HEK293 (cell line): ENCODE data around the gene PMP22.

Experiments
- REPIN1 ChIP-seq: fragments of 450-650 bp; formaldehyde crosslinking; IDR thresholded peaks from 2 replicates; pipeline ENCODE4 v1.5.1; 2017; ENCODE audit warnings: missing biosample characterization, missing genetic modification characterization, low read depth
- TRIM28 ChIP-seq: IDR thresholded peaks from 2 replicates; pipeline ENCODE4 v1.6.1; 2011; ENCODE audit warnings: low read length, control low read depth, borderline replicate concordance
- ZFP3 ChIP-seq: fragments of 450-650 bp; formaldehyde crosslinking; IDR thresholded peaks from 2 replicates; pipeline ENCODE4 v1.5.1; 2016; ENCODE audit warnings: low read depth, missing biosample characterization, missing genetic modification characterization
- ZFP37 ChIP-seq: fragments of 450-650 bp; formaldehyde crosslinking; IDR thresholded peaks from 2 replicates; pipeline ENCODE4 v1.5.1; 2016; ENCODE audit warnings: missing biosample characterization, missing genetic modification characterization
- ZNF23 ChIP-seq: fragments of 450-650 bp; formaldehyde crosslinking; IDR thresholded peaks from 2 replicates; pipeline ENCODE4 v1.5.1; 2016; ENCODE audit warnings: missing biosample characterization, missing genetic modification characterization, borderline replicate concordance
- ZNF350 ChIP-seq: fragments of 450-650 bp; formaldehyde crosslinking; IDR thresholded peaks from 2 replicates; pipeline ENCODE4 v1.5.0; 2017; ENCODE audit warnings: missing biosample characterization, mild to moderate bottlenecking, missing genetic modification characterization
- ZNF37A ChIP-seq: fragments of 450-650 bp; IDR thresholded peaks from 2 replicates; pipeline ENCODE4 v1.5.1; 2018; ENCODE audit warnings: missing biosample characterization, missing genetic modification characterization
- ZNF416 ChIP-seq: fragments of 450-650 bp; formaldehyde crosslinking; IDR thresholded peaks from 2 replicates; pipeline ENCODE4 v1.5.1; 2016; ENCODE audit warnings: missing biosample characterization, missing genetic modification characterization
- ZNF629 ChIP-seq: fragments of 450-650 bp; formaldehyde crosslinking; IDR thresholded peaks from 2 replicates; pipeline ENCODE4 v1.5.1; 2017; ENCODE audit warnings: missing biosample characterization, missing genetic modification characterization
- ZNF658 ChIP-seq: fragments of 450-650 bp; formaldehyde crosslinking; IDR thresholded peaks from 2 replicates; pipeline ENCODE4; 2016; ENCODE audit warnings: missing biosample characterization, missing genetic modification characterization
- ZNF660 ChIP-seq: fragments of 450-650 bp; IDR thresholded peaks from 2 replicates; pipeline ENCODE4 v1.5.1; 2018; ENCODE audit warnings: missing biosample characterization, mild to moderate bottlenecking, missing genetic modification characterization
- ZNF670 ChIP-seq: fragments of 450-650 bp; formaldehyde crosslinking; IDR thresholded peaks from 2 replicates; pipeline ENCODE4 v1.5.1; 2016; ENCODE audit warnings: missing biosample characterization, missing genetic modification characterization, low read depth
- TF ChIP-seq, protein P1 (sequence below): fragments of 450-650 bp; formaldehyde crosslinking; conservative IDR thresholded peaks from 2 replicates; pipeline ENCODE4 v1.5.1; 2016; ENCODE audit warnings: low read depth, missing biosample characterization, missing genetic modification characterization
- TF ChIP-seq, protein P2 (sequence below): fragments of 450-650 bp; formaldehyde crosslinking; IDR thresholded peaks from 2 replicates; pipeline ENCODE4 v1.5.1; 2016; ENCODE audit warnings: missing biosample characterization, missing genetic modification characterization
- TF ChIP-seq, protein P3 (sequence below): fragments of 450-650 bp; formaldehyde crosslinking; IDR thresholded peaks from 2 replicates; pipeline ENCODE4 v1.5.1; 2016; ENCODE audit warnings: missing biosample characterization, missing genetic modification characterization
- TF ChIP-seq, protein P4 (sequence below): fragments of 450-650 bp; IDR thresholded peaks from 2 replicates; pipeline ENCODE4 v1.5.1; 2018; ENCODE audit warnings: missing biosample characterization, missing genetic modification characterization
- TF ChIP-seq, protein P5 (sequence below): fragments of 450-650 bp; formaldehyde crosslinking; IDR thresholded peaks from 2 replicates; pipeline ENCODE4 v1.5.1; 2016; ENCODE audit warnings: missing biosample characterization, missing genetic modification characterization
- TF ChIP-seq, protein P6 (sequence below): fragments of 450-650 bp; formaldehyde crosslinking; IDR thresholded peaks from 2 replicates; pipeline ENCODE4 v1.5.1; 2016; ENCODE audit warnings: missing biosample characterization, missing genetic modification characterization
- TF ChIP-seq, protein P7 (sequence below): fragments of 450-650 bp; formaldehyde crosslinking; IDR thresholded peaks from 2 replicates; pipeline ENCODE4 v1.5.1; 2017; ENCODE audit warnings: missing biosample characterization, missing genetic modification characterization

PMP22 gene

DNA sequence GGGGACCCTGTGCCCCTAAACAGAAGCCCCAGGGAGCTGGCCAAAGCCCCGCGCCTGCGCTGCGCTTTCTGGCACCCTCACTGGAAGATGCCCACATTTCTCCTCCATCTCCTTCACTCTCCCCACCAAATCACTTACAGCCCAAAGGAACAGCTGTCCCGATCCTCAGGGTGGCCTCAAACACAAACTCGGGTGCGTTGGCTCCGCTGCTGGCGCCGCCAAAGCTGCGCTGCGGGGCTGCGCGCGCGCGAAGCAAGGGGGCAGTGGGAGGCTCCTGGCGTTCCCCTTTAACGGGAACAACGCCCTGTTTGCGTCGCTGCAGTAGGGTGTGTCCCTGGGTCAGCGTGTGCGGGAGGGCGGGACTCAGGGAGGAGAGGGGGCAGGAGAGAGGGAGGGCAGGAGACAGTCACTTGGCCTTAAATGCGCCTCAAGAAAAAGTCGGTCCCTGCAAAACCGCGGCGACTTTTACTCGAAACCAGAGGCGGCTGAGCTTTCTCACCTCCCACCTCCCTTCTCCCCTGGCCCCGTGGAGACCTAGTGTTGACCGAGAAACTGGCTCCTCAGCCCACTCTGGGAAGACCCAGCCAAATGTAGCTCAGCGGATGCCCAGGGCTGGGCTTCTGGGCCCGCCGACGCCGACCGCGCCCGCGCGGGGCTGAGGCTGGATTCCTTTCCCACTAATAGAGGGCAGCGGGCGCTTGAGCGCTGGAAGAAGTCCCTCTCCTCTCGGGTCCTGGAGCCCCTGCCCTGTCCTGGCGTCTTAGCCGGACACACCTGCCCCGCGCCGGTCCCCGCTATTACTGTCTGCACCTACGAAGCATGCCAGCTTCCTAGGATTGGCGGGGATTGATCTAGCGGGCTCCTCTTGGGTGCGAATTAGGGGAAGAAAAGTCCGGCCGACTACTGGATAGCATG, 2.6 kb downstream of the PMP22 start (continued):
- TF ChIP-seq, protein P1, sequence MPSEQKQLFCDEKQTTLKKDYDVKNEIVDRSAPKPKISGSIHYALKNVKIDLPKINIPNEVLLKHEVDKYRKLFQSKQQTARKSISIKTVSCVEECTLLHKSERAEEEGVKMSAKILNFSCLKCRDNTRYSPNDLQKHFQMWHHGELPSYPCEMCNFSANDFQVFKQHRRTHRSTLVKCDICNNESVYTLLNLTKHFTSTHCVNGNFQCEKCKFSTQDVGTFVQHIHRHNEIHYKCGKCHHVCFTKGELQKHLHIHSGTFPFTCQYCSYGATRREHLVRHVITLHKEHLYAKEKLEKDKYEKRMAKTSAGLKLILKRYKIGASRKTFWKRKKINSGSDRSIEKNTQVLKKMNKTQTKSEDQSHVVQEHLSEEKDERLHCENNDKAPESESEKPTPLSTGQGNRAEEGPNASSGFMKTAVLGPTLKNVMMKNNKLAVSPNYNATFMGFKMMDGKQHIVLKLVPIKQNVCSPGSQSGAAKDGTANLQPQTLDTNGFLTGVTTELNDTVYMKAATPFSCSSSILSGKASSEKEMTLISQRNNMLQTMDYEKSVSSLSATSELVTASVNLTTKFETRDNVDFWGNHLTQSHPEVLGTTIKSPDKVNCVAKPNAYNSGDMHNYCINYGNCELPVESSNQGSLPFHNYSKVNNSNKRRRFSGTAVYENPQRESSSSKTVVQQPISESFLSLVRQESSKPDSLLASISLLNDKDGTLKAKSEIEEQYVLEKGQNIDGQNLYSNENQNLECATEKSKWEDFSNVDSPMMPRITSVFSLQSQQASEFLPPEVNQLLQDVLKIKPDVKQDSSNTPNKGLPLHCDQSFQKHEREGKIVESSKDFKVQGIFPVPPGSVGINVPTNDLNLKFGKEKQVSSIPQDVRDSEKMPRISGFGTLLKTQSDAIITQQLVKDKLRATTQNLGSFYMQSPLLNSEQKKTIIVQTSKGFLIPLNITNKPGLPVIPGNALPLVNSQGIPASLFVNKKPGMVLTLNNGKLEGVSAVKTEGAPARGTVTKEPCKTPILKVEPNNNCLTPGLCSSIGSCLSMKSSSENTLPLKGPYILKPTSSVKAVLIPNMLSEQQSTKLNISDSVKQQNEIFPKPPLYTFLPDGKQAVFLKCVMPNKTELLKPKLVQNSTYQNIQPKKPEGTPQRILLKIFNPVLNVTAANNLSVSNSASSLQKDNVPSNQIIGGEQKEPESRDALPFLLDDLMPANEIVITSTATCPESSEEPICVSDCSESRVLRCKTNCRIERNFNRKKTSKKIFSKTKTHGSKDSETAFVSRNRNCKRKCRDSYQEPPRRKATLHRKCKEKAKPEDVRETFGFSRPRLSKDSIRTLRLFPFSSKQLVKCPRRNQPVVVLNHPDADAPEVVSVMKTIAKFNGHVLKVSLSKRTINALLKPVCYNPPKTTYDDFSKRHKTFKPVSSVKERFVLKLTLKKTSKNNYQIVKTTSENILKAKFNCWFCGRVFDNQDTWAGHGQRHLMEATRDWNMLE (tag by site-specific recombination), result no peak
- TF ChIP-seq, protein P2, sequence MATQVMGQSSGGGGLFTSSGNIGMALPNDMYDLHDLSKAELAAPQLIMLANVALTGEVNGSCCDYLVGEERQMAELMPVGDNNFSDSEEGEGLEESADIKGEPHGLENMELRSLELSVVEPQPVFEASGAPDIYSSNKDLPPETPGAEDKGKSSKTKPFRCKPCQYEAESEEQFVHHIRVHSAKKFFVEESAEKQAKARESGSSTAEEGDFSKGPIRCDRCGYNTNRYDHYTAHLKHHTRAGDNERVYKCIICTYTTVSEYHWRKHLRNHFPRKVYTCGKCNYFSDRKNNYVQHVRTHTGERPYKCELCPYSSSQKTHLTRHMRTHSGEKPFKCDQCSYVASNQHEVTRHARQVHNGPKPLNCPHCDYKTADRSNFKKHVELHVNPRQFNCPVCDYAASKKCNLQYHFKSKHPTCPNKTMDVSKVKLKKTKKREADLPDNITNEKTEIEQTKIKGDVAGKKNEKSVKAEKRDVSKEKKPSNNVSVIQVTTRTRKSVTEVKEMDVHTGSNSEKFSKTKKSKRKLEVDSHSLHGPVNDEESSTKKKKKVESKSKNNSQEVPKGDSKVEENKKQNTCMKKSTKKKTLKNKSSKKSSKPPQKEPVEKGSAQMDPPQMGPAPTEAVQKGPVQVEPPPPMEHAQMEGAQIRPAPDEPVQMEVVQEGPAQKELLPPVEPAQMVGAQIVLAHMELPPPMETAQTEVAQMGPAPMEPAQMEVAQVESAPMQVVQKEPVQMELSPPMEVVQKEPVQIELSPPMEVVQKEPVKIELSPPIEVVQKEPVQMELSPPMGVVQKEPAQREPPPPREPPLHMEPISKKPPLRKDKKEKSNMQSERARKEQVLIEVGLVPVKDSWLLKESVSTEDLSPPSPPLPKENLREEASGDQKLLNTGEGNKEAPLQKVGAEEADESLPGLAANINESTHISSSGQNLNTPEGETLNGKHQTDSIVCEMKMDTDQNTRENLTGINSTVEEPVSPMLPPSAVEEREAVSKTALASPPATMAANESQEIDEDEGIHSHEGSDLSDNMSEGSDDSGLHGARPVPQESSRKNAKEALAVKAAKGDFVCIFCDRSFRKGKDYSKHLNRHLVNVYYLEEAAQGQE (tag by site-specific recombination), result no peak
- TF ChIP-seq REPIN1 (tag by site-specific recombination) (no peak), ZNF23 (tag by site-specific recombination) (no peak), ZNF670 (tag by site-specific recombination) (no peak), ZNF416 (tag by site-specific recombination) (no peak), ZNF660 (tag by site-specific recombination) (no peak), ZFP3 (no peak), ZNF350 (tag by site-specific recombination) (no peak), ZFP37 (no peak), ZNF629 (tag by site-specific recombination) (peak; percentile 53; the same call in 1 of the 2 replicates), TRIM28 (no peak), ZNF37A (tag by site-specific recombination) (no peak), ZNF658 (tag by site-specific recombination) (no peak)
- TF ChIP-seq, protein P3, sequence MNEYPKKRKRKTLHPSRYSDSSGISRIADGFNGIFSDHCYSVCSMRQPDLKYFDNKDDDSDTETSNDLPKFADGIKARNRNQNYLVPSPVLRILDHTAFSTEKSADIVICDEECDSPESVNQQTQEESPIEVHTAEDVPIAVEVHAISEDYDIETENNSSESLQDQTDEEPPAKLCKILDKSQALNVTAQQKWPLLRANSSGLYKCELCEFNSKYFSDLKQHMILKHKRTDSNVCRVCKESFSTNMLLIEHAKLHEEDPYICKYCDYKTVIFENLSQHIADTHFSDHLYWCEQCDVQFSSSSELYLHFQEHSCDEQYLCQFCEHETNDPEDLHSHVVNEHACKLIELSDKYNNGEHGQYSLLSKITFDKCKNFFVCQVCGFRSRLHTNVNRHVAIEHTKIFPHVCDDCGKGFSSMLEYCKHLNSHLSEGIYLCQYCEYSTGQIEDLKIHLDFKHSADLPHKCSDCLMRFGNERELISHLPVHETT (tag by site-specific recombination), result no peak
- TF ChIP-seq, protein P4, sequence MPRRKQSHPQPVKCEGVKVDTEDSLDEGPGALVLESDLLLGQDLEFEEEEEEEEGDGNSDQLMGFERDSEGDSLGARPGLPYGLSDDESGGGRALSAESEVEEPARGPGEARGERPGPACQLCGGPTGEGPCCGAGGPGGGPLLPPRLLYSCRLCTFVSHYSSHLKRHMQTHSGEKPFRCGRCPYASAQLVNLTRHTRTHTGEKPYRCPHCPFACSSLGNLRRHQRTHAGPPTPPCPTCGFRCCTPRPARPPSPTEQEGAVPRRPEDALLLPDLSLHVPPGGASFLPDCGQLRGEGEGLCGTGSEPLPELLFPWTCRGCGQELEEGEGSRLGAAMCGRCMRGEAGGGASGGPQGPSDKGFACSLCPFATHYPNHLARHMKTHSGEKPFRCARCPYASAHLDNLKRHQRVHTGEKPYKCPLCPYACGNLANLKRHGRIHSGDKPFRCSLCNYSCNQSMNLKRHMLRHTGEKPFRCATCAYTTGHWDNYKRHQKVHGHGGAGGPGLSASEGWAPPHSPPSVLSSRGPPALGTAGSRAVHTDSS (tag by site-specific recombination), result no peak
- TF ChIP-seq, protein P5, sequence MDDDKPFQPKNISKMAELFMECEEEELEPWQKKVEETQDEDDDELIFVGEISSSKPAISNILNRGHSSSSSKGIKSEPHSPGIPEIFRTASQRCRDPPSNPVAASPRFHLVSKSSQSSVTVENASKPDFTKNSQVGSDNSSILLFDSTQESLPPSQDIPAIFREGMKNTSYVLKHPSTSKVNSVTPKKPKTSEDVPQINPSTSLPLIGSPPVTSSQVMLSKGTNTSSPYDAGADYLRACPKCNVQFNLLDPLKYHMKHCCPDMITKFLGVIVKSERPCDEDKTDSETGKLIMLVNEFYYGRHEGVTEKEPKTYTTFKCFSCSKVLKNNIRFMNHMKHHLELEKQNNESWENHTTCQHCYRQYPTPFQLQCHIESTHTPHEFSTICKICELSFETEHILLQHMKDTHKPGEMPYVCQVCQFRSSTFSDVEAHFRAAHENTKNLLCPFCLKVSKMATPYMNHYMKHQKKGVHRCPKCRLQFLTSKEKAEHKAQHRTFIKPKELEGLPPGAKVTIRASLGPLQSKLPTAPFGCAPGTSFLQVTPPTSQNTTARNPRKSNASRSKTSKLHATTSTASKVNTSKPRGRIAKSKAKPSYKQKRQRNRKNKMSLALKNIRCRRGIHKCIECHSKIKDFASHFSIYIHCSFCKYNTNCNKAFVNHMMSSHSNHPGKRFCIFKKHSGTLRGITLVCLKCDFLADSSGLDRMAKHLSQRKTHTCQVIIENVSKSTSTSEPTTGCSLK (tag by site-specific recombination), result no peak
- TF ChIP-seq, protein P6, sequence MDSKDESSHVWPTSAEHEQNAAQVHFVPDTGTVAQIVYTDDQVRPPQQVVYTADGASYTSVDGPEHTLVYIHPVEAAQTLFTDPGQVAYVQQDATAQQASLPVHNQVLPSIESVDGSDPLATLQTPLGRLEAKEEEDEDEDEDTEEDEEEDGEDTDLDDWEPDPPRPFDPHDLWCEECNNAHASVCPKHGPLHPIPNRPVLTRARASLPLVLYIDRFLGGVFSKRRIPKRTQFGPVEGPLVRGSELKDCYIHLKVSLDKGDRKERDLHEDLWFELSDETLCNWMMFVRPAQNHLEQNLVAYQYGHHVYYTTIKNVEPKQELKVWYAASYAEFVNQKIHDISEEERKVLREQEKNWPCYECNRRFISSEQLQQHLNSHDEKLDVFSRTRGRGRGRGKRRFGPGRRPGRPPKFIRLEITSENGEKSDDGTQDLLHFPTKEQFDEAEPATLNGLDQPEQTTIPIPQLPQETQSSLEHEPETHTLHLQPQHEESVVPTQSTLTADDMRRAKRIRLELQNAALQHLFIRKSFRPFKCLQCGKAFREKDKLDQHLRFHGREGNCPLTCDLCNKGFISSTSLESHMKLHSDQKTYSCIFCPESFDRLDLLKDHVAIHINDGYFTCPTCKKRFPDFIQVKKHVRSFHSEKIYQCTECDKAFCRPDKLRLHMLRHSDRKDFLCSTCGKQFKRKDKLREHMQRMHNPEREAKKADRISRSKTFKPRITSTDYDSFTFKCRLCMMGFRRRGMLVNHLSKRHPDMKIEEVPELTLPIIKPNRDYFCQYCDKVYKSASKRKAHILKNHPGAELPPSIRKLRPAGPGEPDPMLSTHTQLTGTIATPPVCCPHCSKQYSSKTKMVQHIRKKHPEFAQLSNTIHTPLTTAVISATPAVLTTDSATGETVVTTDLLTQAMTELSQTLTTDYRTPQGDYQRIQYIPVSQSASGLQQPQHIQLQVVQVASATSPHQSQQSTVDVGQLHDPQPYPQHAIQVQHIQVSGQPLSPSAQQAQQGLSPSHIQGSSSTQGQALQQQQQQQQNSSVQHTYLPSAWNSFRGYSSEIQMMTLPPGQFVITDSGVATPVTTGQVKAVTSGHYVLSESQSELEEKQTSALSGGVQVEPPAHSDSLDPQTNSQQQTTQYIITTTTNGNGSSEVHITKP, result 0 out of 2 replicates have a peak, but pooled peaks have one; percentile 28
- TF ChIP-seq, protein P7, sequence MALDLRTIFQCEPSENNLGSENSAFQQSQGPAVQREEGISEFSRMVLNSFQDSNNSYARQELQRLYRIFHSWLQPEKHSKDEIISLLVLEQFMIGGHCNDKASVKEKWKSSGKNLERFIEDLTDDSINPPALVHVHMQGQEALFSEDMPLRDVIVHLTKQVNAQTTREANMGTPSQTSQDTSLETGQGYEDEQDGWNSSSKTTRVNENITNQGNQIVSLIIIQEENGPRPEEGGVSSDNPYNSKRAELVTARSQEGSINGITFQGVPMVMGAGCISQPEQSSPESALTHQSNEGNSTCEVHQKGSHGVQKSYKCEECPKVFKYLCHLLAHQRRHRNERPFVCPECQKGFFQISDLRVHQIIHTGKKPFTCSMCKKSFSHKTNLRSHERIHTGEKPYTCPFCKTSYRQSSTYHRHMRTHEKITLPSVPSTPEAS (tag by site-specific recombination), result no peak
